Measurements from ENCODE around the gene SLC37A3. TPM values are rescaled to one million over a fixed set of nuclear protein-coding genes. Genes with fewer than 3 reads are reported as not detected.
"Not testable (repeated sequence)": the region's sequence is repeated elsewhere in the genome, so short reads cannot be mapped to it uniquely, and the experiment has no call there.

The SLC37A3 gene
- total RNA-seq, 1 donor from 2014 or later, result 35.2 TPM

DNA sequence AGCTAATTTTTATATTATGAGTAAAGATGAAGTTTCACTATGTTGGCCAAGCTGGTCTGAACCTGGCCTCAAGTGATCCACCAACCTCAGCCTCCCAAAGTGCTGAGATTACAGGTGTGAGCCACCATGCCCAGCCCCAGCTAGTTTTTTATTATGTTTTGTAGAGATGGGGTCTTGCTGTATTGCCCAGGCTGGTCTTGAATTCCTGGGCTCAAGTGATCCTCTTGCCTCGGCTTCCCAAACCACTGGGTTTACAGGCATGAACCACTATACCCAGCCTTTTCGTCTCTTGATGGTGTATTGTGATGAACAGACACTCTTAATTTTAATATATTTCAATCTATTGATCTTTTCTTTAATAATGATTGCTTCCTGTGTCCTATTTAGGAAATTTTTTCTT is 23.2 kb upstream of the SLC37A3 start:
- Histone ChIP-seq H3K27ac (no peak overlapping the region), H3K27me3 (no peaks in the 10 kb centered on the region), H3K9me3 (no peaks in the 10 kb centered on the region), H3K4me3 (no peak overlapping the region), H3K4me1 (no peaks in the 10 kb centered on the region), H3K36me3 (no peaks in the 10 kb centered on the region)
- ATAC-seq (no peak), DNase-seq (no peak)
- intact Hi-C loops (cut with DNase I), result no loop called here
- TF ChIP-seq, protein P1, sequence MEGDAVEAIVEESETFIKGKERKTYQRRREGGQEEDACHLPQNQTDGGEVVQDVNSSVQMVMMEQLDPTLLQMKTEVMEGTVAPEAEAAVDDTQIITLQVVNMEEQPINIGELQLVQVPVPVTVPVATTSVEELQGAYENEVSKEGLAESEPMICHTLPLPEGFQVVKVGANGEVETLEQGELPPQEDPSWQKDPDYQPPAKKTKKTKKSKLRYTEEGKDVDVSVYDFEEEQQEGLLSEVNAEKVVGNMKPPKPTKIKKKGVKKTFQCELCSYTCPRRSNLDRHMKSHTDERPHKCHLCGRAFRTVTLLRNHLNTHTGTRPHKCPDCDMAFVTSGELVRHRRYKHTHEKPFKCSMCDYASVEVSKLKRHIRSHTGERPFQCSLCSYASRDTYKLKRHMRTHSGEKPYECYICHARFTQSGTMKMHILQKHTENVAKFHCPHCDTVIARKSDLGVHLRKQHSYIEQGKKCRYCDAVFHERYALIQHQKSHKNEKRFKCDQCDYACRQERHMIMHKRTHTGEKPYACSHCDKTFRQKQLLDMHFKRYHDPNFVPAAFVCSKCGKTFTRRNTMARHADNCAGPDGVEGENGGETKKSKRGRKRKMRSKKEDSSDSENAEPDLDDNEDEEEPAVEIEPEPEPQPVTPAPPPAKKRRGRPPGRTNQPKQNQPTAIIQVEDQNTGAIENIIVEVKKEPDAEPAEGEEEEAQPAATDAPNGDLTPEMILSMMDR (IDR thresholded peaks at IDR 0.05), result no peak

DNA sequence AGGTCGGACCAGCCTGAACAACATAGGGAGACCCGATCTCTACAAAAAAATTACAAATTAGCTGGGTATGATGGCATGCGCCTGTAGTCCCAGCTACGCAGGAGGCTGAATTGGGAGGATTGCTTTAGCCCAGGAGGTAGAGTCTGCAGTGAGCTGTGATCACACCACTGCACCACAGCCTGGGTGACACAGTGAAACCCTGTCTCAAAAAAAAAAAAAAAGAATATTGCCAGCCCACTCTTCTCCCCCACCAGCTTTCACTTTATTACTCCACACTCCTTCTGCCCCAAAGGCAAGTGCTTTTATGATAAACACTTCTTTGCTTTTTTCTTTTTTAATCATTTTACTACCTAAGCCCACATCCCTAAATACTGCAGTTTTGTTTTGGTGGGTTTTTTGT is 20.3 kb upstream of the SLC37A3 start:
- intact Hi-C loops (cut with DNase I), result no loop called here
- no peak overlapping the region for H3K4me3 ChIP-seq
- TF ChIP-seq, protein P1 (IDR thresholded peaks at IDR 0.05), result no peak
- no peaks in the 10 kb centered on the region for H3K9me3 ChIP-seq
- no peak overlapping the region for H3K27ac ChIP-seq
- ATAC-seq, result no peak
- H3K36me3 ChIP-seq, result no peaks in the 10 kb centered on the region
- H3K27me3 ChIP-seq, result no peaks in the 10 kb centered on the region
- no peaks in the 10 kb centered on the region for H3K4me1 ChIP-seq
- no peak for DNase-seq

DNA sequence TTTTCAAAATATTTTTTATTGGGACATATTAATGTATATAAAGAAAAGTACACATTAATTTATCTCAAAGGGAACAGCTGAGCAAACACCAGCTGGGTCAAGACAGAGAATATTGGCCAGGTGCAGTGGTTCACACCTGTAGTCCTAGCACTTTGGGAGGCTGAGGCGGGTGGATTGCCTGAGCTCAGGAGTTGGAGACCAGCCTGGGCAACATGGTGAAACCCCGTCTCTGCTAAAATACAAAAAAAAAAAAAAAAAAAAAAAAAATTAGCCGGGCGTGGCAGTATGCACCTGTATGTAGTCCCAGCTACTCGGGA is 19.8 kb upstream of the SLC37A3 start:
- H3K4me3 ChIP-seq; ATAC-seq; DNase-seq; H3K4me1 ChIP-seq; H3K36me3 ChIP-seq; H3K27me3 ChIP-seq; intact Hi-C loops (cut with DNase I); H3K27ac ChIP-seq; H3K9me3 ChIP-seq: not testable (repeated sequence)

DNA sequence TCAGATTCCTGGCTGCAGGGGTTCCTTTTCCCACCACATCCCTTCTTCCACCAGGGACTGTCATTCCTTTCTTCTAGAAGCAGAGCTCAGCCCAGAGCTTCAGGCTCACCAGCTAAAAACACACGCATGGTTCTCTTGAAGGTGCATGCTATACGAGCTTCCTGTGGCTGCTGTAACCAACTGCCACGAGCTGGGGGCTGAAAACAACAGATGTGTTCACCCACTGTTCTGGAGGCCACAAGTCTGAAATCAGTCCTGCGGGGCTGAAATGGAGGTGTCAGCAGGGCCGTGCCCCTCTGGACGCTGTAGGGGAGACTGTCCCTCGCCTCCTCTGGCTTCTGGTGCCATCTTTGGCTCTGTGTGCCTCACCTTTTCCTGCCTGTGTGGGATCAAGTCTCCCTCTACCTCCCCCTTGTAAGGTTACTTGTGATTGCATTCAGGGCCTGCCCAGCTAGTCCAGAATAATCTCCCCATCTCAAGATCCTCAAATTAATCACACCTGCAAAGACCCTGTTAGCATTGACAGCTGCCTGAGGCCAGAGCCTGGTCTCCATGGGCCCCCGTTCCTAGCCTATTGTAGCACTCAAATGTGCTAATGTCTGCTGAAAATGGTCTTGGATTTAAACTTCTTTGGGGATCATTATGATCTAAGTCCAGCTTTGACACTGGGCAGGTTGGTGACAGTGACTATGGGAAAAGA is 19.3 kb upstream of the SLC37A3 start:
- no peak overlapping the region for H3K27ac ChIP-seq
- intact Hi-C loops (cut with DNase I), result no loop called here

DNA sequence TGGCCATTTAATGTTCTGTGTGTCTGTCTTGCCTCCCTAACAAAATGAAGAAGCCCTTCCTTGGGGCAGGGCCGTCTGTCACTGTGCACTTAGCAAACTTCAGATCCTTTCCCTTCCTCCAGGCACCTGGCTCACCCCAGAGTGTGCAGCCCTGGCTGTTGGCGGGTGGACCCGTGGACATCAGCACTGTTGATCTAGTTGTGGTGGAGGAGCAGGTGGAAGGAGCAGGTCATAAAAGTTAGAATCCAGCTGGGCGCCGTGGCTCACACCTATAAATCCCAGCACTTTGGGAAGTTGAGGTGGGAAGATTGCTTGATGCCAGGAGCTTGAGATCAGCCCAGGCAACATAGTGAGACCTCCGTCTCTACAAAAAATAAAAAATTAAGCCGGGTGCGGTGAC is 18.2 kb upstream of the SLC37A3 start:
- Histone ChIP-seq H3K27ac (no peak overlapping the region), H3K4me3 (no peak overlapping the region), H3K9me3 (no peaks in the 10 kb centered on the region), H3K27me3 (no peaks in the 10 kb centered on the region), H3K4me1 (no peaks in the 10 kb centered on the region), H3K36me3 (no peaks in the 10 kb centered on the region)
- TF ChIP-seq, protein P1 (IDR thresholded peaks at IDR 0.05), result no peak
- intact Hi-C loops (cut with DNase I), result no loop called here
- ATAC-seq, result no peak
- DNase-seq, result no peak

More for the DNA sequence above, 19.3 kb upstream of the SLC37A3 start:
- no peaks in the 10 kb centered on the region for H3K27me3 ChIP-seq
- no peaks in the 10 kb centered on the region for H3K4me1 ChIP-seq
- TF ChIP-seq, protein P1 (IDR thresholded peaks at IDR 0.05), result no peak
- DNase-seq, result no peak
- H3K9me3 ChIP-seq, result no peaks in the 10 kb centered on the region
- no peak for ATAC-seq
- no peaks in the 10 kb centered on the region for H3K36me3 ChIP-seq
- H3K4me3 ChIP-seq, result no peak overlapping the region

DNA sequence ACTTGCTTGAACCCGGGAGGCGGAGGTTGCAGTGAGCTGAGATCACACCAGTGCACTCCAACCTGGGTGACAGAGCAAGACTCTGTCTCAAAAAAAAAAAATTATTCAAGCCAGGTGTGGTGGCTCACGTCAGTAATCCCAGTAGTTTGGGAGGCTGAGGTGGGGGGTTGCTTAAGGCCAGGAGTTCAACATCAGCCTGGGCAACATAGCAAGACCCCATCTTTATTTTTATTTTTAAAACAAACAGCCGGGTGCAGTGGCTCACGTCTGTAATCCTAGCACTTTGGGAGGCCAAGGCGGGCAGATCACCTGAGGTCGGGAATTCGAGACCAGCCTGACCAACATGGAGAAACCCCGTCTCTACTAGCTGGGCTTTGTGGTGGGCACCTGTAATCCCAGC is 17.5 kb upstream of the SLC37A3 start:
- H3K27me3 ChIP-seq; H3K9me3 ChIP-seq; H3K4me1 ChIP-seq; H3K36me3 ChIP-seq; ATAC-seq; H3K4me3 ChIP-seq; H3K27ac ChIP-seq; intact Hi-C loops (cut with DNase I); DNase-seq: not testable (repeated sequence)

DNA sequence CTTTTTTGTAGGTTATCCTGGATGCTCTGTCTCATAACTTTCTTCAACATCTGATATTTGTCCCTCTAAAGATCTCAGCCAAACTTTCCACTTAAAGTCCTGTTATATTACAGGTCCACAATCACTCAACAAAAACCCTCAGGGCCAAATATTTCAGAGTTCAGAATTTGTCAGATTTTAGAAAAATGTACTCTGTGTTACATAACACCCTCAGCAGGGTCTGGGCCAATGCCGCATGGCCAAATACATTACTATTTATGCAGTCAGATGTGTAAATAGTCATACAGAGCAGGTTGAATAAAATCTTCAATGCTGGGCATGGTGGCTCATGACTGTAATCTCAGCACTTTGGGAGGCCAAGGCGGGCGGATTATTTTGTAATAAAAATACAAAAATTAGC is 17.0 kb upstream of the SLC37A3 start:
- no peak overlapping the region for H3K4me3 ChIP-seq
- no peak for ATAC-seq
- DNase-seq, result no peak
- TF ChIP-seq, protein P1 (IDR thresholded peaks at IDR 0.05), result no peak
- H3K27ac ChIP-seq, result no peak overlapping the region
- intact Hi-C loops (cut with DNase I), result no loop called here
- no peaks in the 10 kb centered on the region for H3K27me3 ChIP-seq
- no peaks in the 10 kb centered on the region for H3K9me3 ChIP-seq
- H3K36me3 ChIP-seq, result no peaks in the 10 kb centered on the region
- no peaks in the 10 kb centered on the region for H3K4me1 ChIP-seq

Data from upper lobe of right lung (tissue), 1 donor.